GM10266 (cell line): ENCODE measurements around the gene NRM.

Source experiments
- DNase-seq: peaks from one replicate; pipeline ENCODE4 v3.0.0; 2012; ENCODE audit errors: extremely low spot score
- CTCF ChIP-seq: IDR thresholded peaks from 2 replicates; pipeline ENCODE4 v1.5.1; 2012; ENCODE audit warnings: mild to moderate bottlenecking, low read depth; ENCODE audit not compliant: control insufficient read depth, insufficient read depth; ENCODE audit errors: missing control alignments

NRM gene

GRCh38 chr6:30640481-30640880 is 50.3 kb downstream of the NRM start:
- DNase-seq, result no peak
- TF ChIP-seq CTCF, result no peak
